ENCODE measurements around the gene RXFP2.
A peak's percentile ranks its signal among the peaks of the same experiment; 100 is the strongest.

Gene RXFP2

DNA sequence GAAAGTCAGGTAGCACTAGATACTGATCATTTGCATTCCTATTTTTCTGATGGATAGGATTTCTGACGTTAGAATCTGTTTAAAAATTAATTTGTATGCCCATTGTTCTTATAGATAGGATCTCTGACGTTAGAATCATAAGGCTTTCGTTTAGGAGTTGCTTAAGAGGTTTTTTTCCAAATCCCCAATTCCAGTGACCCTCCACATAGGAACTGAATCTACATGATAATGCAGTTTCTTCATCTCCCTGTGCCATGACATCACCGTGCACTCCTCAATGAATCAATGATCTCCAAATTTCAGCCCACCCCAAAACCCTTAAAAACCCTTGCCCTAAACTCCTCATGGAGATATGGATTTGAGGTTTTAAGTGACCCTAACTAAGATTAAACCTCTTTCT, 87.2 kb downstream of the RXFP2 start:
- no peak for DNase-seq (ENCODE audit: low spot score)

- no peak for DNase-seq (ENCODE audit: low spot score)
Measured at GRCh38 chr13:31827707-31828106, 88.4 kb downstream of the RXFP2 start.

DNA sequence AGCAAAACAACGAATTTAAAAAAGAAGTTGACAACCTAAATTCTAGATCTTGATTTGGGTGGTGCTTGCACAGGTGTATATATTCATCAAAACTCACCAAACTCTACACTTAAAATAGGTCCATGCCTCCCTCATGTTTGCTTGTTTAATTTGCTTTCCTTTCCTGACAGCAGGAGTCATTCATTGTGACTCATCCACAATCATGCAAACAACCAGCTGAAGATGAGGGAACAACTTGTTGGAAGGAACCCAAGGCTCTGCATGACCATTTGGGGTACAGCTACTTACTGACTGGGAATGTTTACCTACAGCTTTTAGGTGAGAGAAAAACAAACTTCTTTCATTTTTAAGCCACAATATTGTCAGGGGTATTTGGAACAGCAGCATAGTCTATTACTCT, 96.6 kb downstream of the RXFP2 start:
- peak; percentile 46 for DNase-seq (ENCODE audit: low spot score)

GRCh38 chr13:31843044-31843443, 103.7 kb downstream of the RXFP2 start:
- DNase-seq (ENCODE audit: low spot score): no peak

GRCh38 chr13:31846182-31846938, 107.0 kb downstream of the RXFP2 start:
- DNase-seq (ENCODE audit: low spot score): peak; percentile 85

DNA sequence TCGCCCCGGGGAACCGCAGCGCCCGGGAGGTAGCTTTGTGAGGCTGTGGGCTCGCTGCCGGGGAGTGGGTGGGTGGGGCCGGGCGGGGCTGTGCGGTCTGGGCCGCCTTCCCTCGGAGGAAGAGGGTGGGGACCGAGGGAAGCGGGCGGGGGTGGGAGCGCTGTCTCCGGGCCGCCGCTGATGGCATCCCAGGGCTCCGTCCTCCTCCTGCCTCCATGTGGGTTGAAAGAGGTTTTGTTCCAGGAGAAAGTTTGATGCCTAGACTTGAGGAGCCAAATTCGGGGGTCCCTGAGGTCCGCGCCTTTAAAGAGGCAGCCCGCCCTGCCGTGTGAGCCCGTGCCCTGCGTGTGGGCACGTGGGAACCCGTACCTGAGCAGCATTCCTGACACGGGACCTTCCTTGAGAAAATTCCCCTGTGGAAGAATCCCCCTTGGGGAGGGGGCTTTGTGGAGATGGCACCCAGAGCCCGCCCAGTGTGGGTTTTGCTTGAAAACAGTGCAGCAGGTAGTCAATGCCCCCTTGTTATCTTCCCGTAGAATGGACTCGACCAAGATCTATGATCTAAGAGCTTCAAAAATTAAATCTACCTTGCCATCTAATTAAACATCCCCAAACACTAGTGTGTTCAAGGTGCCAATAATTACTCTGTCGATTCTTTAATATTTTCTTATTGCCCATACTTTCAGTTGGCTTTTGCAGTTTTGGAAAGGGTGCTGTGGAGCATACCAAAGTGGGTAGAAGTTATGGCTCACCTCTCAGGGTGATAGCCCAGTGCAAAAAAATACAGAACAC, 107.8 kb downstream of the RXFP2 start:
- DNase-seq (ENCODE audit: low spot score): no peak

- DNase-seq (ENCODE audit: low spot score): no peak
Measured at GRCh38 chr13:31848621-31849020, 109.3 kb downstream of the RXFP2 start.

- no peak for DNase-seq (ENCODE audit: low spot score)
Measured at GRCh38 chr13:31849206-31849605, 109.9 kb downstream of the RXFP2 start.

DNA sequence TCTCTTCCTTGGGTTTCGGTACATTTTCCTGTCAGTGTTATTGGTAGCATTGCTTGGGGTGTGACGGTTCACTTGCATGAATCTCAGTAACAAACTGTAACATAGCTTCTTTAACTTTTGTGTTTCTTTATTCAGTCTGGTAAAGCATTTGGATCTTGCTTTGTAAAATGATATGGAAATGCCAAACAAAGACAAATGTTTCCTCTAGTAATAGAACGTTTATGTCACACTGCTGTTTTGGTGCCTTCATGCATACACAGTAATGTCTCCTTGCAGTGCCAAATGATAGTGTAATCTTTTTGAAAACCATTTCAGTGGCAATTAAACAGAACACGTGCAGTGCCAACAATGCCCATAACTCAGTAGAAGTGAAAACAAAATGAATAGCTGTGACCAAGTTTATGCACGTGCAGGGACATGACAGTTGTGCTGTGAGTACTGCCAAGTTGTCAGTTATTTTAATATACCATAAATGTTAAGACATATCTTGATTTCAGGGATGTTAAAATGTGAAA, 110.8 kb downstream of the RXFP2 start:
- DNase-seq (ENCODE audit: low spot score): no peak

DNA sequence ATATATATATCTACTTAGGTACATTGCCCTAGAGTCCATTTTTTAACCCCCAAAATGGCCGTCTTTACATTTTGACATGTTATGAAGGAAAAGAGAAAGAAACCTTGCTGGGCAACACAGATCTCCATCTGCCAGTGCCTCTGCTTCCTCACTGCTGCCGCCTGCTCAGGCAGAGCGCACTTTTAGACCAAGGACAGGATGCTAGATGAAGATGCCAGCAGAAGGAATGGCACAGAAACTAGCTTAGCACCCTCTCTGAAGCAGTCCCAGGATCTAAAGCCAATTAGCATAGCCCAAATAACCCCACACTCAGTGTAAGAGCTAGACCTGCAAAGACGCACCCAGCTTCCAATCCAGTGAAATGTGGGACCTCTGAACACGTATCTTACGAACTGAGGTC, 111.9 kb downstream of the RXFP2 start:
- no peak for DNase-seq (ENCODE audit: low spot score)
